GM21367 (cell line): ENCODE data around the gene ZFYVE28.

ENCODE experiments used
- ATAC-seq: cut with Tn5 transposase; IDR thresholded peaks from one replicate; pipeline ENCODE4 v1.9.1; 2021; ENCODE audit not compliant: unreplicated experiment

Gene ZFYVE28

GRCh38 chr4:2428496-2429213 is 10.2 kb upstream of the ZFYVE28 start:
- ATAC-seq: no peak

GRCh38 chr4:2427383-2428334 is 9.2 kb upstream of the ZFYVE28 start:
- ATAC-seq: no peak

GRCh38 chr4:2426711-2427275 is 8.3 kb upstream of the ZFYVE28 start:
- ATAC-seq: no peak

DNA sequence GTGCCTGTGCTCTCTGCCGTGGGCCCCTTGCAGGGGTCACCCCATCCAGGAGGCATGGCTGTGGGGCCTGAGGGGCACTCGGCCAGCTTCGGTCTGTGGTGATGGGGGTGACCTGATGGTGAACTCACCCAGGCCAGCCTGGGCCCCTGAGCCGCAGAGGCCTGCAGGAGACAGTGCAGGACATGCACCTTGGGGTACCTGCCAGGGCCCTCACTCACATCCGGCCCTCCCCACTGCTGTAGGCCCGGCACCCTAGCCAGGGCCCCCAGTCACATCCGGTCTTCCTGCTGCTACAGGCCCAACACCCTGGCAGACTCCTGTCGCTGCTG is 7.6 kb upstream of the ZFYVE28 start:
- no peak for ATAC-seq

GRCh38 chr4:2425386-2426068 is 7.1 kb upstream of the ZFYVE28 start:
- no peak for ATAC-seq

DNA sequence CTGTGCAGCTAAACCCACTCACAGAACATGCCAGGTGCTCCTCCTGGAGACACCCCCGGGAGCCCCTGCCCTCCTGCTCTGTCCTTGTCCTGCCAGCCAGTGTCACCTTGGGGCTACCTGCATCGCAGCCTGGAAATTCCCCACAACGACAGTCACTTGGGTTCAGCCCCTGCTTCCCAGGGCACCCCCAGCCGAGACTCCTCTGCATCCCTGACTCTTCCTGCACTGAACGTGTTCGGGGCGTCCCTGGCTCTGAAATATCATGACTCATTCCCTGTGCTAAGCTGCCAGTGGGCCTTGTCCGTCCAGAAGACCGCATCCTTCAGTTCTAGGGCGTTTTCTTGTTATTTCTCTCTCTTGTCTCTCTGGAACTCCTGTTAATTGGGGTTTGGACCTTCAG is 6.1 kb upstream of the ZFYVE28 start:
- no peak for ATAC-seq

DNA sequence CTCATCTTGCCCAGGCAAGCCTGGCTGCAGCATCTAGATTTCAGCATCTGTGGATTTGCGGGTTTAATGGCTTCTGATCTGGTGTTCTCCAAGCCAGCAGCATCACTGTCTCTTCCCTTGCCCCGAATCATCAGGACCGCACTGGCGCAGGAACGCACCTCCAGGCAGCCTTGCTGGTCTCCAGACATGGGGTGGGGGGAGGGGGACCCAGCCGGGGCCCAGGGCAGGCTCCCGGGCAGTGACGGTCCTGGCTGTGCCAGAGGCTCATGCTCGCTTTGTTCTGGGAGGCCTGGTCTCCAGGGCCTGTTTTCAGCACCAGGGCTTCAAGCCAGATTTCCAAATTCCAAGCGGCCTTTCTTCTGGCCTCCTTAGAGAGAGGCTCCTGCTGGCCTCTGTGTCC is 5.2 kb upstream of the ZFYVE28 start:
- ATAC-seq: no peak

DNA sequence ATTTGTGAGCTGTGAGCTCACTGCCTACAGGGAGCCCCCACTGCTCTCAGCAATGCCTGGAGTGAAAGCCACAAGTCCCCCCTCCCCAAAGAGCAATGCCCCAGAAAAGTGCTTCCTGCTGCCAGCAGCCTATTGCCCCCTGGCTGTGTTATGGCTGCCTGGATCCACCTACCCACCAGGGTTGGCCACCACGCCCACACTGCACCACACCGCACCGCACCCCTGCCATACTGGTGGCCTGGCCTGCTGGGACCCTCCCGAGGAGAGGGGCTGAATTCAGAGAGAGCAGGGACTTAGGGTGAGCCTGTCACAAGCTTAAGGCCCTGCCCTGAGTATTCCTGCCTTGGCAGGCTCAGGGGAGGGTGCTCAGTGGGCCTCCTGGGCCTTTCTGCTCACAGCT is 4.6 kb upstream of the ZFYVE28 start:
- no peak for ATAC-seq

- ATAC-seq: no peak
Measured at GRCh38 chr4:2421928-2422327, 3.5 kb upstream of the ZFYVE28 start.

GRCh38 chr4:2419814-2420213 is 1.4 kb upstream of the ZFYVE28 start:
- ATAC-seq: no peak

GRCh38 chr4:2418650-2419571 is 466 bp upstream of the ZFYVE28 start, which contains the start of gene CFAP99:
TSS of gene CFAP99 (plus strand) at chr4:2418955.
- ATAC-seq: peak; percentile 89

DNA sequence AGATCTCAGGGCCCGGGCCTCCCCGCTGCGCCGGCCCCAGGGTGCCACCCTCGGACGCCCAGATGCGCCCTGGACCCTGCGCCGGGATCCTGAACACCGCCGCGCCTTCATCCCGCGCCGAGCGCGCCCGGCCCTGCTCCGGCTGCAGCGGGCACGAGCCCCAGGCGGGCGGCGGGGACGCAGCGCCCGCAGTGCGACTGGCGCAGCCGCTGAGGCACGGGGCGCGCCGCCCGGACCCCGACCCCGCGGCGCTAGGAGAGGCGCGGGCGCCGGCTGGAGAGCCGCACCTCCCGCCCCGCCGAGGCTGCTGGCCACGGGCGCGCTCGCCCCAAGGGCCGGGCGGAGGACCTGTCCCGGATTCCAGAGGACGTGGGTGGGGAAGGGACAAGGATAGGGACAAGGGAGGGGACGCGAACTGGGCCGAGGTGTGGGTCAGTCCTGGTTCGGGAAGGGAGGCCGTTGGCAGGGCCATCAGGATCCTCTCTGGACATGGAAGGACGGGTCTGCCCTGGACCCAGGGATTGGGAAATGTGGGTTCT is 1.1 kb downstream of the ZFYVE28 start:
- ATAC-seq: no peak

DNA sequence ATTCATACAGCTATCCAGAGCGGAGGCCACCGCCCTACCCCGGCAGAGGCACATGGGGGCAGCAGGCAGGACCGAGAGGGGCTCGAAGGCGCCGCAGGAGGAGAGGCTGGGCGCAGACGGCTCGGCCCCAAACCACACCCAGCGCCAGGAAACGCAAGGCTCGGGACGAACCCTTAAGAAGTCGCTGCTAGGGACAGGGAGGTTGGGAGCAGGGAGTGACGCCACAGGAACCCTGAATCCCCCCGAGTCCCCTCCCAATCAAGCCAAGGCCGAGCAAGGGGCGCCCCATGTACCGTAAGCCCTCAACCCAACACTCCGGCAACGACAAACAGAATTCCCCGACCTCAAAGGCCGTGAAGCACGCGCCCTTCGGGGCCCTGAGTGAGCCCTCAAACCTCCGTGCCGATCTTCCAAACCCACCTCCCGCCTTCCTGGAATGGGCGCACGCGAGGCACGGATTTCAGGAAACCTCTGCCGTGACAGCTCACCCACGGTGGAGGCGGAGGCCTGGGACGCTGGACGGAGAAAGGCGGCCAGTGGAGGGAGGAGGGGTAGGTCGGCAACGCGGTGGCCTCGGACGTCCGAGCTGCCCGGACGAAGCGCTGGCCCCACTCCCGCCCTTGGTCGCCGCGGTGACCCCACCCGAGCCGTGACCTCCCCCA is 1.8 kb downstream of the ZFYVE28 start:
- no peak for ATAC-seq

- ATAC-seq: no peak
Measured at GRCh38 chr4:2415881-2416563, 2.4 kb downstream of the ZFYVE28 start.

- no peak for ATAC-seq
Measured at GRCh38 chr4:2415213-2415612, 3.2 kb downstream of the ZFYVE28 start.

DNA sequence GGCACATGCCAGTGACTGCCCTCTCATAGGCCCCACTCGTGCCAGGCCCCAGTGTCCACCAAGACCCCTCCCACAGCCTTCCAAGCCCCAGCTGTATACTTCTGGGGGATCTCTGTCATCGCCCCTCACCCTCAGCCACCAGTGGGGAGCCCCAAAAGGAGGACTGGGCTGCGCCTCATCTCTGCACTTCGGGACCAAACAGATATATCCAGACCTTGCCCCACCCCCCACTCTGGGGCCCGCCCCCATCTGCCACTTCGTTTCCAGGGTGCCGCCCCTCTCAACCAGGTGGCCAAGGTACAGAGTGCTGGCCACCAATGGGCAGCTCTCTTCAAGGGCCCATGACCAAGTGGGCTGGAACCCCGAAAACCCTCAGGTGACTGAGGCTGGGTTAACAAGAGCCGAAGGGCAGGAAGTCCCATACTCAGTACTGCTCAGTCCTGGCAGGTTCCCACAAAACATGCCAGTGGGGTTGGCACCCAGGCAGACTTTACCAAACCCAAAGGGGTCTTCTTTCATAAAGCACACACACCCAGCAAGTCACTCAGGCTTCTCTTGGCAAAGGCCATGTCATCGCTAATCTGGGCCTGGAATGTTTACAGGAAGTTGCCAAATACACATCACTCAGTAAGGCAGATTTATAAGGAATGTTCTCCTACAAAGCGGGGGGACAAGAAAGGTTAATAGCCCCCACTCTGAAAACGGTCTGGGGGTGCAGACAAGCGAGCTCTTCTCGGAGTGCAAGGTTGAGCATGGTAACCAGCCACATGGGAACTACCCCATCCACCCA is 4.4 kb downstream of the ZFYVE28 start:
- ATAC-seq: no peak

GRCh38 chr4:2412885-2413716 is 5.3 kb downstream of the ZFYVE28 start:
- peak; percentile 49 for ATAC-seq
